ENCODE results near the gene KRTAP4-2. TPM values are rescaled to one million over a fixed set of nuclear protein-coding genes. Genes with fewer than 3 reads are reported as not detected.
"Not testable (repeated sequence)": the region's sequence is repeated elsewhere in the genome, so short reads cannot be mapped to it uniquely, and the experiment has no call there.

Gene KRTAP4-2
- polyA plus RNA-seq, 1 experiment, result not detected

GRCh38 chr17:41147531-41148204, 30.4 kb downstream of the KRTAP4-2 start:
- POLR2A ChIA-PET, result no interaction called here
- H3K4me3 ChIP-seq (ENCODE audit: low read depth, low read length), result no peak overlapping the region
- no peak for TF ChIP-seq CTCF (IDR thresholded peaks at IDR 0.05; ENCODE audit: insufficient read depth, low read depth, low read length)
- DNase-seq (ENCODE audit: low read depth), result no peak
- no peaks in the 10 kb centered on the region for H3K27me3 ChIP-seq (ENCODE audit: control insufficient read depth, insufficient read depth, low read length)
- H3K36me3 ChIP-seq (ENCODE audit: control insufficient read depth, insufficient read depth, low read length), result no peaks in the 10 kb centered on the region
- CTCF ChIA-PET, result no interaction called here

- Histone ChIP-seq H3K27me3 (ENCODE audit: control insufficient read depth, insufficient read depth, low read length) (no peaks in the 10 kb centered on the region), H3K4me3 (ENCODE audit: low read depth, low read length) (no peak overlapping the region), H3K36me3 (ENCODE audit: control insufficient read depth, insufficient read depth, low read length) (no peaks in the 10 kb centered on the region)
- TF ChIP-seq CTCF (IDR thresholded peaks at IDR 0.05; ENCODE audit: insufficient read depth, low read depth, low read length), result no peak
- CTCF ChIA-PET, result no interaction called here
- no peak for DNase-seq (ENCODE audit: low read depth)
- POLR2A ChIA-PET, result no interaction called here
These were observed 32.8 kb downstream of the KRTAP4-2 start for GRCh38 chr17:41145261-41145660.

- POLR2A ChIA-PET, result no interaction called here
- CTCF ChIA-PET, result no interaction called here
- no peak for DNase-seq (ENCODE audit: low read depth)
- TF ChIP-seq CTCF (IDR thresholded peaks at IDR 0.05; ENCODE audit: insufficient read depth, low read depth, low read length), result no peak
- Histone ChIP-seq H3K27me3 (ENCODE audit: control insufficient read depth, insufficient read depth, low read length) (no peaks in the 10 kb centered on the region), H3K4me3 (ENCODE audit: low read depth, low read length) (no peak overlapping the region), H3K36me3 (ENCODE audit: control insufficient read depth, insufficient read depth, low read length) (no peaks in the 10 kb centered on the region)
These were observed 33.2 kb downstream of the KRTAP4-2 start for GRCh38 chr17:41144846-41145245.

GRCh38 chr17:41141361-41141760, 36.7 kb downstream of the KRTAP4-2 start:
- H3K4me3 ChIP-seq (ENCODE audit: low read depth, low read length), result no peak overlapping the region
- ChIA-PET POLR2A (no interaction called here), CTCF (interaction anchor here (0.6 kb wide), 1 partner anchor 270 kb away, joined by 3 read pairs; no protein-coding TSS in a partner anchor)
- no peaks in the 10 kb centered on the region for H3K27me3 ChIP-seq (ENCODE audit: control insufficient read depth, insufficient read depth, low read length)
- DNase-seq (ENCODE audit: low read depth), result no peak
- no peak for TF ChIP-seq CTCF (IDR thresholded peaks at IDR 0.05; ENCODE audit: insufficient read depth, low read depth, low read length)
- H3K36me3 ChIP-seq (ENCODE audit: control insufficient read depth, insufficient read depth, low read length), result no peaks in the 10 kb centered on the region

GRCh38 chr17:41140360-41141131, 37.5 kb downstream of the KRTAP4-2 start, which contains the start of gene KRTAP4-6:
KRTAP4-6 (minus strand) TSS chr17:41140544; CDS start chr17:41140487, 57 bp downstream.
- Histone ChIP-seq H3K4me3 (ENCODE audit: low read depth, low read length) (no peak within 1 kb of the TSS), H3K27me3 (ENCODE audit: control insufficient read depth, insufficient read depth, low read length) (no peaks in the 10 kb centered on the region), H3K36me3 (ENCODE audit: control insufficient read depth, insufficient read depth, low read length) (no peaks in the 10 kb centered on the region)
- TF ChIP-seq CTCF (IDR thresholded peaks at IDR 0.05; ENCODE audit: insufficient read depth, low read depth, low read length), result no peak
- ChIA-PET CTCF (no interaction called here), POLR2A (no interaction called here)
- peak; percentile 60 for DNase-seq (ENCODE audit: low read depth)

GRCh38 chr17:41139865-41140264, 38.2 kb downstream of the KRTAP4-2 start:
- CTCF ChIA-PET, result interaction anchor here (0.7 kb wide), 1 partner anchor 410 kb away, joined by 3 read pairs; no protein-coding TSS in a partner anchor
- DNase-seq (ENCODE audit: low read depth); H3K27me3 ChIP-seq (ENCODE audit: control insufficient read depth, insufficient read depth, low read length); POLR2A ChIA-PET; H3K36me3 ChIP-seq (ENCODE audit: control insufficient read depth, insufficient read depth, low read length); H3K4me3 ChIP-seq (ENCODE audit: low read depth, low read length): not testable (repeated sequence)

Measured in BJ (cell line).